HG02759 (cell line): Measurements from ENCODE around the gene MDC1.
A peak's percentile ranks its signal among the peaks of the same experiment; 100 is the strongest.
"Not testable (repeated sequence)": the region's sequence is repeated elsewhere in the genome, so short reads cannot be mapped to it uniquely, and the experiment has no call there.

Source experiments
- ATAC-seq: cut with Tn5 transposase; IDR thresholded peaks from one replicate; pipeline ENCODE4 v1.9.1; 2021; ENCODE audit warnings: mild to moderate bottlenecking, moderate library complexity; ENCODE audit not compliant: unreplicated experiment

MDC1 gene

GRCh38 chr6:30725713-30726505 lies 8.8 kb upstream of the MDC1 start:
- ATAC-seq = no peak

DNA sequence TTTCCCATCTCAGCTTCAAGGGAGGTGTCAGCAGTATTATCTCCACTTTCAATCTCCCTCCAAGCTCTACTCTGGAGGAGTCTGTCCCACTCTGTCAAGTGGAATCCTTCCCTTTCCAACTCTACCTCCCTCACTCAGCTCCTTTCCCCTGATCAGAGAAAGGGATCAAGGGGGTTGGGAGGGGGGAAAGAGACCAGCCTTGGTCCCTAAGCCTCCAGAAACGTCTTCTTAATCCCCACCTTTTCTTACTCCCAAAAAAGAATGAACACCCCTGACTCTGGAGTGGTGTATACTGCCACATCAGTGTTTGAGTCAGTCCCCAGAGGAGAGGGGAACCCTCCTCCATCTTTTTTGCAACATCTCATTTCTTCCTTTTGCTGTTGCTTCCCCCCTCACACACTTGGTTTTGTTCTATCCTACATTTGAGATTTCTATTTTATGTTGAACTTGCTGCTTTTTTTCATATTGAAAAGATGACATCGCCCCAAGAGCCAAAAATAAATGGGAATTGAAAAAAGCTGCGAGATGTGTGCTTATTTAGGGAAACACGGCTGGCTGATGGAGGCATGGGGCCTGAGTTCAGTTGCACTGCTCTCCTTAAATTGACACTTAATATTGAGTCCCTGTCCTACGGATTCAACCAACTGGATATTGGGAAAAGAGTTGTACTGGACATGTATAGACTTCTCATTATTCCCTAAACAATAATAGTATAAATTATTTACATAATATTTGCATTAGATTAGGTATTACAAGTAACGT lies 8.0 kb upstream of the MDC1 start:
- ATAC-seq = no peak

GRCh38 chr6:30723843-30724741 lies 7.0 kb upstream of the MDC1 start:
- not testable (repeated sequence) for ATAC-seq

DNA sequence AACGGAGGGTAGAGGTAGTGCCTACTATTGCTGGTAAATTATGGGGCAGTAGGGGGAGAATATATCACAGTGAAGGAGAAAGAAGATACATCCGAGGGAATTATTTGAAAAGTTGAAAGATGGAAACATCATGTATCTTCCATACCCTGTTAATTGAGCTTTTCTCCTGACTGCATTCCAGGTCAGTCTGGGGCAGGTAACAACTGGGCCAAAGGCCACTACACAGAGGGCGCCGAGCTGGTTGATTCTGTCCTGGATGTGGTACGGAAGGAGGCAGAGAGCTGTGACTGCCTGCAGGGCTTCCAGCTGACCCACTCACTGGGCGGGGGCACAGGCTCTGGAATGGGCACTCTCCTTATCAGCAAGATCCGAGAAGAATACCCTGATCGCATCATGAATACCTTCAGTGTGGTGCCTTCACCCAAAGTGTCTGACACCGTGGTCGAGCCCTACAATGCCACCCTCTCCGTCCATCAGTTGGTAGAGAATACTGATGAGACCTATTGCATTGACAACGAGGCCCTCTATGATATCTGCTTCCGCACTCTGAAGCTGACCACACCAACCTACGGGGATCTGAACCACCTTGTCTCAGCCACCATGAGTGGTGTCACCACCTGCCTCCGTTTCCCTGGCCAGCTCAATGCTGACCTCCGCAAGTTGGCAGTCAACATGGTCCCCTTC lies 6.2 kb upstream of the MDC1 start:
- ATAC-seq = not testable (repeated sequence)

GRCh38 chr6:30722280-30723112 lies 5.4 kb upstream of the MDC1 start:
- ATAC-seq = no peak

DNA sequence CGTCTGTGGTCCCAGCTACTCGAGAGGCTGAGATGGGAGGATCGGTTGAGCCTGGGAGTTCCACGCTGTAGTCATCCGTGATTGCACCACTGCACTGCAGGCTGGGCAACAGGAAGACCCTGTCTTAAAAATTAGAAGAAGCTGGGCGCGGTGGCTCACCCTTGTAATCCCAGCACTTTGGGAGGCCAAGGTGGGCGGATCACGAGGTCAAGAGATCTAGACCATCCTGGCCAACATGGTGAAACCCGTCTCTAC lies 4.9 kb upstream of the MDC1 start:
- ATAC-seq = not testable (repeated sequence)

- peak; percentile 38 for ATAC-seq
Measured at GRCh38 chr6:30721198-30722024, 4.3 kb upstream of the MDC1 start.

GRCh38 chr6:30720738-30721197 lies 3.7 kb upstream of the MDC1 start:
- no peak for ATAC-seq

GRCh38 chr6:30719791-30720737 lies 3.0 kb upstream of the MDC1 start, which contains the start of gene TUBB:
Gene TUBB (plus strand): TSS chr6:30720352. CDS start chr6:30720507, 155 bp downstream.
- peak; percentile 48 for ATAC-seq

GRCh38 chr6:30719356-30719755 lies 2.3 kb upstream of the MDC1 start:
- no peak for ATAC-seq

- ATAC-seq = not testable (repeated sequence)
Measured at GRCh38 chr6:30717845-30718720, 1.0 kb upstream of the MDC1 start.

DNA sequence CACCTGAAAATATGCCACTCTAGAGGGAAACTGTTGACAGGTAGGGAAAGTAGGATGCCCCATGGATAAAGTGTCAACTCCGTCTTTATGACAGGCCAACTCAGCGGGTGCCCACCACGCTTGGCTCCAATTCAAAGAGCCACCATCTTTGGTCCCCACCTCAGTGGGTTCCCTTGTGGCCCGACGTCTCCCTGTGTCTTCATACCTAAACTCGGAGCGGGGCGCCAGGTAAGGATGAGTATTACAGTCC lies 277 bp downstream of the MDC1 start:
- no peak for ATAC-seq

GRCh38 chr6:30714263-30714662 lies 2.8 kb downstream of the MDC1 start:
- no peak for ATAC-seq

- no peak for ATAC-seq
Measured at GRCh38 chr6:30712441-30712945, 4.6 kb downstream of the MDC1 start.

GRCh38 chr6:30711758-30712380 lies 5.2 kb downstream of the MDC1 start:
- ATAC-seq = no peak

DNA sequence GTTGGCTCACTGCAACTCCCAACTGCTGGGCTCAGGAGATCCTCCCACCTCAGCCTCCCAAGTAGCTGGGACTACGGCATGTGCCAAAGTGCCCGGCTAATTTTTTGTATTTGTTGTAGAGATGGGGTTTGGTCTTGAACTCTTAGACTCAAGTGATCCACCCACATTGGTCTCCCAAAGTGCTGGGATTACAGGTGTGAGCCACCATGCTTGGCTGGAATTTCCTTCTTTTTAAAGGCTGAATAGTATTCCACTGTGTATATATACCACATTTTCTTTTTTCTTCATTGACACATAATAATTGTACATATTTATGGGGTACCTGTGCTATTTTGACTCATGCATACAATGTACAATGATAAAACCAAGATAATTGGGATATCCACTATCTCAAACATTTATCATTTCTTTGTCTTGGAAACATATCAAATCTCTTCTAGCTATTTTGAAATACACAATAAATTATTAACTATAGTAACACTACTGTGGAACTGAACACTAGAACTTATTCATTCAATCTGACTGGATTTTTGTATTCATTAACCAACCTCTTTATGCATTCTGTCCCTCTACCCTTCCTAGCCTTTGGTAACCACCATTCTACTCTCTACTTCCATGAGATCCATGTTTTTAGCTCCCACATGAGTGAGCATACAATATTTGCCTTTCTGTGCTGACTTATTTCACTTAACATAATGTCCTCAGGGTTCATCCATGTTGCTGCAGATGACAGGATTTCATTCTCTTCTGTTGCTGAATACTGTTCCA lies 7.8 kb downstream of the MDC1 start:
- ATAC-seq = no peak
